ENCODE data around the gene RPTOR.
"Not testable (repeated sequence)": the region's sequence is repeated elsewhere in the genome, so short reads cannot be mapped to it uniquely, and the experiment has no call there.

RPTOR gene

GRCh38 chr17:80811181-80812105 lies 266.8 kb downstream of the RPTOR start:
- DNase-seq (ENCODE audit: low read depth in 2 of 2, low spot score in 1 of 2), result no peak

- DNase-seq (ENCODE audit: low read depth in 2 of 2, low spot score in 1 of 2), result no peak
Measured at GRCh38 chr17:80812362-80813088, 267.9 kb downstream of the RPTOR start.

- DNase-seq (ENCODE audit: low read depth in 2 of 2, low spot score in 1 of 2), result no peak
Measured at GRCh38 chr17:80813318-80813717, 268.7 kb downstream of the RPTOR start.

GRCh38 chr17:80814491-80814890 lies 269.9 kb downstream of the RPTOR start:
- no peak for DNase-seq (ENCODE audit: low read depth in 2 of 2, low spot score in 1 of 2)

GRCh38 chr17:80815151-80815681 lies 270.6 kb downstream of the RPTOR start:
- no peak for DNase-seq (ENCODE audit: low read depth in 2 of 2, low spot score in 1 of 2)

GRCh38 chr17:80815718-80816117 lies 271.1 kb downstream of the RPTOR start:
- DNase-seq (ENCODE audit: low read depth in 2 of 2, low spot score in 1 of 2), result not testable (repeated sequence)

GRCh38 chr17:80816241-80817103 lies 271.8 kb downstream of the RPTOR start:
- no peak for DNase-seq (ENCODE audit: low read depth in 2 of 2, low spot score in 1 of 2)

GRCh38 chr17:80817321-80817845 lies 272.7 kb downstream of the RPTOR start:
- DNase-seq (ENCODE audit: low read depth in 2 of 2, low spot score in 1 of 2), result no peak

- DNase-seq (ENCODE audit: low read depth in 2 of 2, low spot score in 1 of 2), result no peak
Measured at GRCh38 chr17:80817861-80818260, 273.2 kb downstream of the RPTOR start.

- DNase-seq (ENCODE audit: low read depth in 2 of 2, low spot score in 1 of 2), result no peak
Measured at GRCh38 chr17:80818871-80819270, 274.2 kb downstream of the RPTOR start.

GRCh38 chr17:80819422-80820164 lies 275.0 kb downstream of the RPTOR start:
- DNase-seq (ENCODE audit: low read depth in 2 of 2, low spot score in 1 of 2), result no peak

- no peak for DNase-seq (ENCODE audit: low read depth in 2 of 2, low spot score in 1 of 2)
Measured at GRCh38 chr17:80820331-80820730, 275.7 kb downstream of the RPTOR start.

- no peak for DNase-seq (ENCODE audit: low read depth in 2 of 2, low spot score in 1 of 2)
Measured at GRCh38 chr17:80821546-80821945, 276.9 kb downstream of the RPTOR start.

GRCh38 chr17:80822021-80822699 lies 277.5 kb downstream of the RPTOR start:
- DNase-seq (ENCODE audit: low read depth in 2 of 2, low spot score in 1 of 2), result no peak

- no peak for DNase-seq (ENCODE audit: low read depth in 2 of 2, low spot score in 1 of 2)
Measured at GRCh38 chr17:80822700-80823410, 278.2 kb downstream of the RPTOR start.

- no peak for DNase-seq (ENCODE audit: low read depth in 2 of 2, low spot score in 1 of 2)
Measured at GRCh38 chr17:80824549-80825470, 280.2 kb downstream of the RPTOR start.

GRCh38 chr17:80825471-80826345 lies 281.1 kb downstream of the RPTOR start:
- DNase-seq (ENCODE audit: low read depth in 2 of 2, low spot score in 1 of 2), result no peak

Data from stimulated activated CD8-positive, alpha-beta memory T cell treated with anti-CD3 and anti-CD28 coated beads, Interleukin-4, amount 100 ng/mL, for 1 hour (primary cell).